ENCODE measurements around the gene WDR20. TPM values are rescaled to one million over a fixed set of nuclear protein-coding genes. Genes with fewer than 3 reads are reported as not detected.

Gene WDR20
- total and polyA plus RNA-seq, 2 of the 8 experiments (the other 6 are each of a cell fraction or from before 2014, with no cell fraction given), result 11.2 to 26.7 TPM

GRCh38 chr14:102140750-102141145 is 1.1 kb downstream of the WDR20 start:
- Histone ChIP-seq H3K23ac (ENCODE audit: insufficient read length) (no peak overlapping the region), H2AFZ (ENCODE audit: low read length) (no peak overlapping the region), H3K18ac (ENCODE audit: extremely low read depth, low read length) (no peak overlapping the region), H3K4me1 (replicated peaks in 1 of 4; ENCODE audit: control insufficient read depth in 3 of 4, insufficient read depth in 4 of 4, low read length in 3 of 4) (peaks cover 0 to 12% (median 2%) of the 10 kb centered on the region in 4 experiments; a peak in 4 of 7 replicates), H2BK20ac (ENCODE audit: low read length) (no peak overlapping the region), H2BK15ac (ENCODE audit: low read length) (no peak overlapping the region), H2AK5ac (ENCODE audit: low read depth, low read length) (no peak overlapping the region), H4K8ac (ENCODE audit: extremely low read depth, insufficient read depth, low read length) (no peak overlapping the region), H3K27me3 (replicated peaks in 1 of 4; ENCODE audit: control insufficient read depth in 3 of 4, extremely low read depth in 1 of 4, insufficient read depth in 3 of 4, low read length in 3 of 4) (no peaks in the 10 kb centered on the region), H4K5ac (ENCODE audit: insufficient read length, low read depth, low read length) (no peak overlapping the region), H3K9ac (replicated peaks in 1 of 4; ENCODE audit: extremely low read depth in 1 of 4, low read depth in 3 of 4, low read length in 3 of 4) (peak overlapping the region in 2 of 4 experiments; percentile 94 to 96; a peak in 4 of 7 replicates), H2BK120ac (replicated peaks; ENCODE audit: low read depth, low read length) (no peak overlapping the region), H3K79me2 (ENCODE audit: control insufficient read depth in 1 of 2, insufficient read depth in 2 of 2, low read length in 2 of 2) (peaks cover 9 to 66% of the 10 kb centered on the region in 2 experiments), H4K20me1 (replicated peaks in 1 of 2; ENCODE audit: control insufficient read depth in 1 of 2, insufficient read depth in 2 of 2, low read length in 2 of 2) (peaks cover 0 to 5% of the 10 kb centered on the region in 2 experiments), H3K56ac (replicated peaks; ENCODE audit: insufficient read length, low read depth, low read length) (no peak overlapping the region), H3K27ac (ENCODE audit: low read depth, low read length) (no peak overlapping the region), H3K4ac (replicated peaks; ENCODE audit: insufficient read length, low read depth, low read length) (no peak overlapping the region), H3K79me1 (ENCODE audit: low read depth, low read length) (peaks cover 12% of the 10 kb centered on the region), H3K4me3 (ENCODE audit: extremely low read depth in 1 of 4, insufficient read depth in 2 of 4, low read depth in 3 of 4, low read length in 4 of 4) (peak overlapping the region; percentile 74 to 98 (median 88)), H3K4me2 (ENCODE audit: insufficient read depth in 1 of 2, low read depth in 2 of 2, low read length in 2 of 2) (peak overlapping the region; percentile 91 to 99), H3K23me2 (ENCODE audit: low read depth, low read length) (no peaks in the 10 kb centered on the region; the same call in 1 of the 2 replicates), H4K91ac (replicated peaks; ENCODE audit: insufficient read length, low read length) (no peak overlapping the region), H3K36me3 (ENCODE audit: control insufficient read depth in 2 of 4, insufficient read depth in 4 of 4, low read length in 3 of 4) (peaks cover 0 to 3% (median 0%) of the 10 kb centered on the region in 4 experiments; a peak in 1 of 8 replicates), H3K9me3 (ENCODE audit: insufficient read depth in 2 of 2, low read depth in 1 of 2, low read length in 1 of 2) (no peaks in the 10 kb centered on the region), H3K14ac (ENCODE audit: insufficient read length) (no peak overlapping the region), H2BK5ac (ENCODE audit: low read depth, low read length) (no peak overlapping the region), H2BK12ac (ENCODE audit: low read depth, low read length) (no peak overlapping the region)
- FAIRE-seq (no peak), DNase-seq (ENCODE audit: low read depth in 1 of 2, low spot score in 2 of 2) (no peak)
- ChIA-PET POLR2A (ENCODE audit: partially characterized antibody) (interaction anchor here (0.8 to 2.2 kb wide), 3 partner anchors 40 to 785 kb away, joined by 3 to 6 read pairs (median 3); no protein-coding TSS in a partner anchor), CTCF (ENCODE audit: partially characterized antibody) (interaction anchor here (0.6 to 1.2 kb wide), 2 partner anchors 14 to 173 kb away, joined by 3 to 4 read pairs; no protein-coding TSS in a partner anchor)
- peak; percentile 31 for TF ChIP-seq SAP30 (IDR thresholded peaks at IDR 0.05; ENCODE audit: insufficient read depth, insufficient replicate concordance, low read length)
- no peak for TF ChIP-seq GABPA (IDR thresholded peaks at IDR 0.05; ENCODE audit: borderline replicate concordance, insufficient read depth, low read length)
- WGBS, 2 experiments (ENCODE audit: extremely low coverage in 1 of 2, insufficient coverage in 1 of 2, insufficient read length in 1 of 2, insufficient replicate concordance in 2 of 2, low coverage in 1 of 2, low lambda C conversion rate in 2 of 2, missing lambda C conversion rate in 1 of 2), result 27% methylated on average over 9 of the region's 9 CpGs; no CpG with 5 or more reads in 1 of the 2 experiments
